Activated CD4-positive, alpha-beta memory T cell treated with anti-CD3 and anti-CD28 coated beads for 36 hours (primary cell): ENCODE data around the gene MAGI3. TPM values are rescaled to one million over a fixed set of nuclear protein-coding genes. Genes with fewer than 3 reads are reported as not detected.

ENCODE experiments used
- CTCF ChIA-PET: fragments of 350-600 bp; sonication (Branson Sonifier 250); formaldehyde crosslinking; loops from one replicate; lab custom pipeline; 2021; ENCODE audit warnings: antibody characterized with exemption, inconsistent platforms; lab: Charles Lee
- POLR2A ChIA-PET: fragments of 350-600 bp; sonication (Branson Sonifier 250); formaldehyde crosslinking; loops from one replicate; lab custom pipeline; 2021; ENCODE audit warnings: antibody characterized with exemption; lab: Charles Lee
- DNase-seq: peaks from one replicate; pipeline ENCODE4 v3.0.0-alpha.2; 2020
- H3K27ac Mint-ChIP-seq: one replicate; pipeline ENCODE4 v1.8.0; 2021; ENCODE audit warnings: mixed read lengths
- H3K27me3 Mint-ChIP-seq: one replicate; pipeline ENCODE4 v1.8.0; 2021; ENCODE audit warnings: mixed read lengths
- H3K36me3 Mint-ChIP-seq: one replicate; pipeline ENCODE4 v1.8.0; 2021; ENCODE audit warnings: mixed read lengths
- H3K4me1 Mint-ChIP-seq: one replicate; pipeline ENCODE4 v1.8.0; 2021; ENCODE audit warnings: low read depth, mixed read lengths
- H3K4me3 Mint-ChIP-seq: one replicate; pipeline ENCODE4 v1.8.0; 2021; ENCODE audit warnings: mild to moderate bottlenecking, mixed read lengths
- H3K9me3 Mint-ChIP-seq: one replicate; pipeline ENCODE4 v1.8.0; 2021; ENCODE audit warnings: mixed read lengths
- intact Hi-C: fragments of 100-400 bp; cut with micrococcal nuclease; formaldehyde crosslinking; loops from one replicate; pipeline ENCODE4 v1.15.1; 2023
- total RNA-seq, 2 experiments: library from RNA; stranded (reverse); gene quantifications; one replicate each; pipeline ENCODE4 v1.2.3, GENCODE V29; 2021

Gene MAGI3
- total RNA-seq, 2 experiments from 2014 or later: 7.3 to 7.4 TPM

DNA sequence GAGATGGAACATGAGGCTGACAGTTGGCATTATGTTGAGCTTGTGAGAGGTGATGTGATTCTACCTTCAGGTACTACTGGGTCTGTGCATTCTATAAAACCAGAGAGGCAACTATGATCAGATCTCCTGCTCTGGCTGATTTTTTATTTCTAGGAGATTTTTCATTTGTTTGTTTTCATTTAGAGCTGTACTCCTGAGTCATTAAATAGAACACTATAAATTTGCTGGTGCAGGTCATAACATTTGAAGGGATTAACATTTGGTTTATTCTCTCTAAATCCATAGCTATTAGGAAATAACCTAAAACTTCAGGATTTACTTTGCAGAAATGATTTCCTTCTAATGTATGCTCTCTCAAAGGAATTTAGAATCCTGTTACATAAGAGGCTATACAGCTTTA is 42.9 kb downstream of the MAGI3 start:
- CTCF ChIA-PET: interaction anchor here (0.6 kb wide), 1 partner anchor 10 kb away, joined by 4 read pairs; no protein-coding TSS in a partner anchor
- Mint-ChIP-seq H3K4me3 (no peak overlapping the region), H3K27ac (no peak overlapping the region), H3K36me3 (no peaks in the 10 kb centered on the region), H3K27me3 (no peaks in the 10 kb centered on the region), H3K4me1 (no peaks in the 10 kb centered on the region), H3K9me3 (no peaks in the 10 kb centered on the region)
- intact Hi-C loops: no loop called here
- no peak for DNase-seq
- POLR2A ChIA-PET: no interaction called here

DNA sequence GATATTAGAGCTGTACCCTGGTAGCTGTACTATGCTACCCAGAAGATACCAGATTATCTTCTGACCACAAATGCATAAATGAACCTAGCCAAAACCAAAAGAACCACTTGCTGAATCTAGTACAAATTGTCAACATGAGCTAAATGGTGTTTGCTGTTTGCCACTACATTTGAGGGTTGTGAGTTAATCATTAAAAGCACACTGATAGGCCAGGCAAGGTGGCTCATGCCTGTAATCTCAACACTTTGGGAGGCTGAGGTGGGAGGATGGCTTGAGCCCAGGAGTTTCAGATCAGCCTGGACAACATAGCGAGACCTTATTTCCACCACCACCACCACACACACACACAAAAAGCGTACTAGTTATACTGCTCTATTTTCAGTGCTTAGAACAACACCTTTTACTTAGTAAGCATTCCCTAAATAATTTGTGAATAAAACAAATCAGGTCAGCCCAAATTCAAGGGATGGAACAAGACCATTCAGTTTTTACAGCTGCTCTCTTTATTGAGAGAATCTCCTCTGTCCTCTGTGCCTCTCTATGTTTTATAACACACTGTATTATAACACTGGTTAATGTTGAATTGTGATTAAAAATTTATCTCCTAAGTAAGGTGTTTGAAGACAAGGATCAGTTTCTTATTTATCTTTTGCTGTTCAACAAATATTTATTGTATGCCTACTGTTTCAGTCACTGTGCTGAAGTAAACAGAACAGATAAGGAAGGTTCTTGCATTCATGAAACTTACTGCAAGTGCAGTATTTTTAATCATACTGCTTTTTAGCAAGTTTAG is 44.0 kb downstream of the MAGI3 start:
- Mint-ChIP-seq H3K9me3 (no peaks in the 10 kb centered on the region), H3K4me3 (no peak overlapping the region), H3K27me3 (no peaks in the 10 kb centered on the region), H3K27ac (no peak overlapping the region), H3K36me3 (no peaks in the 10 kb centered on the region), H3K4me1 (peaks cover 9% of the 10 kb centered on the region)
- POLR2A ChIA-PET: no interaction called here
- DNase-seq: no peak
- intact Hi-C loops: no loop called here
- CTCF ChIA-PET: no interaction called here

DNA sequence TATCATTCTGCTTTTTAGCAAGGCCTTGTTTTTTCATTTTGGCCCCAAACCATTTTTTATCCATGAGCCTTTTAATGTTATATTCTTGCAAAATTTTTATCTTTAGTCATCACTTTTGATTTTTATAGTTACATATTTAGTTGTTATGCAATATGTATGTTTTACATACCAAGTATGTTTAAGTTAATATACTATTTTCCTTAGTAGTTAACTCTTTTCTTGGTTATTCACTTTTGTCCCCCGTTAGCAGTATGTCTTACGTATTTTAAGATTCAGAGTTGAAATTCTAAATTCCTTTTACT is 44.5 kb downstream of the MAGI3 start:
- Mint-ChIP-seq H3K27me3 (no peaks in the 10 kb centered on the region), H3K4me3 (no peak overlapping the region), H3K36me3 (no peaks in the 10 kb centered on the region), H3K9me3 (no peaks in the 10 kb centered on the region), H3K27ac (no peak overlapping the region), H3K4me1 (peaks cover 11% of the 10 kb centered on the region)
- no peak for DNase-seq
- ChIA-PET CTCF (no interaction called here), POLR2A (no interaction called here)
- intact Hi-C loops: no loop called here

DNA sequence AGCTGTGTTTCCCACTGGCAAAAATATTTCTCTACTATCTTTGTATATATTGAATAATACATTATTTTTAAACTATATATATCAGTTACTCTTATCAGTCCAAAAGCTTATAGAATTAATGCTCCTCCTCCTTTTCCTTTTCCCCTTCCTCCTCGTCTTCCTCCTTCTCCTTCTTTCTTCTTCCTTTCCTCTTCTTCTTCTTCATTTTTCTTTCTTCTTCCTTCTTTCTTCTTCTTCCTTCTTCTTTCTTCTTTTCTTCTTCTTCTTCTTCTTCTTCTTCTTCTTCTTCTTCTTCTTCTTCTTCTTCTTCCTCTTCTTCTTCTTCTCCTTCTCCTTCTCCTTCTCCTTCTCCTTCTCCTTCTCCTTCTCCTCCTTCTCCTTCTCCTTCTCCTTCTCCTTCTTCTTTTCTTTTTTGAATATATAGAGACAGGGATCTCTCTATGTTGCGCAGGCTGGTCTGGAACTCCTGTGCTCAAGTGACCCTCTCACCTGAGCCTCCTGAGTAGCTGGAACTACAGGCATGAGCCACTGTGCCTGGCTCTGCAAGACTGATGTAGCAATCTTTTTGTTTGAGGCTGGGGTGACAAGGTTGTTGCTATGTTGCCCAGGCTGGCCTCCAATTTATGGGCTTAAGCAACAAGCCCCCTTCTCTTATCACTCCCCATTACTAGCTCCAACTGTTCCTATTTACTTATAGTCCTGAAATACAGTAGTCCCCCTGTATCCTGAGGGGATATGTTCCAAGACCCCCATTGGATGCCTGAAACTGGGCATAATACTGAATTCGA is 47.4 kb downstream of the MAGI3 start:
- H3K4me1 Mint-ChIP-seq: peaks cover 11% of the 10 kb centered on the region
- POLR2A ChIA-PET: interaction anchor here (0.6 kb wide), 1 partner anchor 590 kb away, joined by 4 read pairs; no protein-coding TSS in a partner anchor
- intact Hi-C loops: no loop called here
- H3K27ac Mint-ChIP-seq: no peak overlapping the region
- no peaks in the 10 kb centered on the region for H3K36me3 Mint-ChIP-seq
- H3K27me3 Mint-ChIP-seq: no peaks in the 10 kb centered on the region
- no peak overlapping the region for H3K4me3 Mint-ChIP-seq
- CTCF ChIA-PET: no interaction called here
- no peak for DNase-seq
- H3K9me3 Mint-ChIP-seq: no peaks in the 10 kb centered on the region

DNA sequence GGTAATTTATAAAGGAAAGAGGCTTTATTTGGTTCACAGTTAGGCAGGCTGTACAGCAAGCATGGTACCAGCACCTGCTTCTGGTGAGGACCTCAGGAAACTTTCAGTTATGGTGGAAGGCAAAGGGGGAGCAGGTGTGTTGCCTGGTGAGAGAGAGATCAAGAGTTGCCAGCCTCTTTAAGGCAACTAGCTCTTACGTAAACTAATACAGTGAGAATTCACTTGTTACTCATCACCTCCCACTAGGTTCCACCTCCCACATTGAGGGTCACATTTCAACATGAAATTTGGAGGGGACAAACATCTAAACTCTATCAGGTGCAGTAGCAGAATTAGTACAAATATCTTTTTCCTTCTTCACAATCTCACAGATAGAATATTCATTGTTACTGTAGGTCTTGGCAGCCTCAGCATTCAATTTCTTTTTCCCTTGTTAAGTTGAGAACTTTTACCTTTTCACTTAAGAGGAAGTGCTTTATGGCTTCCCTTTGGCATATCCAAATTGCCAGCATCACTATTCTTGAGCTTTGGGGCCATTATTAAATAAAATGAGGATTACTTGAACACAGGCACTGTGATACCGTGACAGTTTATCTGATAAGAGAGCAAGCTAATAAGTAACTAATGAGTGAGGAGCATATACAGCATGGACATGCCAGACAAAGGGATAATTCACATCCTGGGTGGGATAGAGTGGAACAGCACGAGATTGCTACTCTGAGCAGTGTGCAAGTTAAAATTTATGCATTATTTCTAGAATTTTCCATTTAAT is 48.4 kb downstream of the MAGI3 start:
- Mint-ChIP-seq H3K27me3 (no peaks in the 10 kb centered on the region), H3K4me1 (peaks cover 11% of the 10 kb centered on the region), H3K4me3 (no peak overlapping the region), H3K36me3 (peaks cover 2% of the 10 kb centered on the region), H3K9me3 (no peaks in the 10 kb centered on the region), H3K27ac (no peak overlapping the region)
- ChIA-PET CTCF (no interaction called here), POLR2A (no interaction called here)
- DNase-seq: no peak
- intact Hi-C loops: no loop called here

DNA sequence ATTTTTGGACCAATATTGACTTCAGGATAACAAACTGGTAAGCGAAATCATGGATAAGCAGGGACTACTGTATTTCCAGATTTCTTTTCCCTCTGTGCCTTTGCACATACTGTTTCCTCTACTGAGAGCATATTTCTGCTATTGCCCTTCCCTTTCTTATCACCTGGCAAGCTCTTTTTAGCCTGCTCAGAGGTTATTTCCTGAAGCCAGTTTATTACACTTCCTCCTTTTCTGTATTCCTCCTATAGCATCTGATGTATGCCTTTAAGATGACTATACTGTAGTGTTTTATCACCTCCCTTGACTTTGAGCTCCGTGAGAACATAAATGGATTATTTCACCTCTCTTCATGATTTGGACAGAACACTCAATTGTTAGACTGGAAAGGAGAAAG is 49.0 kb downstream of the MAGI3 start:
- Mint-ChIP-seq H3K9me3 (peaks cover 5% of the 10 kb centered on the region), H3K27ac (no peak overlapping the region), H3K4me3 (no peak overlapping the region), H3K27me3 (no peaks in the 10 kb centered on the region), H3K36me3 (peaks cover 2% of the 10 kb centered on the region), H3K4me1 (peaks cover 11% of the 10 kb centered on the region)
- CTCF ChIA-PET: no interaction called here
- intact Hi-C loops: no loop called here
- POLR2A ChIA-PET: no interaction called here
- DNase-seq: no peak

DNA sequence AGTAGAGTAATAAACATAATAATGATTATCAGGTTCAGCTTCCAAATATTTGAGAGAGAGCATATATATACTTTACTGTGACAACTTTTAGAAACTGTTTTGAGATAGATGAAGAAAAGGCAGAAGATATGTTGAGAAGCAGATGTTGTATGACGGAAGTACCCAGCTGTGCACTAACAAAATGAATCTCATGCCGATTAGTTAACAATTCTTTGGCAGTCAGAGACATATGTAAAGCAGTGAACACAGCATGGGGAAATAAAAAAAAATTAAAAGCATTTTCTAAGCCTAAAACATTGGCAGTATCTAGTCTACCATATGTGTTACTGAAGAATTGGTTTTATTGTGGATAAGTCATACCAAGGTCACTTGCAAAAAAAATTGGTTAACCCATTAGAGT is 51.8 kb downstream of the MAGI3 start:
- Mint-ChIP-seq H3K27ac (no peak overlapping the region), H3K36me3 (peaks cover 8% of the 10 kb centered on the region), H3K27me3 (no peaks in the 10 kb centered on the region), H3K4me3 (no peak overlapping the region), H3K9me3 (peaks cover 14% of the 10 kb centered on the region), H3K4me1 (peaks cover 11% of the 10 kb centered on the region)
- intact Hi-C loops: no loop called here
- CTCF ChIA-PET: interaction anchor here (1.1 kb wide), 1 partner anchor 38 kb away, joined by 3 read pairs; no protein-coding TSS in a partner anchor
- POLR2A ChIA-PET: no interaction called here
- no peak for DNase-seq

DNA sequence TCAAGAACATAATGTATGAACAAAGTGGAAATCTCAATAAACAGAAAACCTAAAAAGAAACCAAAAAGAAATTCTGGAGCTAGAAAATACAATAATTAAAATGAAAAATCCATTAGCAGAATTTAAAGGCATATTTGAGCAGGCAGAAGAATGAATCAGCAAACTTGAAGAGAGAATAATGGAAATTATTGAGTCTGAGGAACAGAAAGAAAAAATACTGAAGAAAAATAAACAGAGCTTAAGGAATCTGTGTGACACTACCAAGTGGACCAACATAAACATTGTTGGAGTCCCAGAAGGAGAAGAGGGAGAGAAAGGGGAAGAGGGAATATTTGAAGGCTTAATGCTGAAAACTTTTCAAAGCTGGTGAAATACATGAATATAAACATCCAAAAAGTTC is 54.5 kb downstream of the MAGI3 start:
- no peak overlapping the region for H3K27ac Mint-ChIP-seq
- intact Hi-C loops: no loop called here
- no peaks in the 10 kb centered on the region for H3K4me1 Mint-ChIP-seq
- no peaks in the 10 kb centered on the region for H3K27me3 Mint-ChIP-seq
- no peak for DNase-seq
- POLR2A ChIA-PET: no interaction called here
- H3K4me3 Mint-ChIP-seq: no peak overlapping the region
- H3K9me3 Mint-ChIP-seq: peaks cover 14% of the 10 kb centered on the region
- peaks cover 8% of the 10 kb centered on the region for H3K36me3 Mint-ChIP-seq
- CTCF ChIA-PET: no interaction called here

DNA sequence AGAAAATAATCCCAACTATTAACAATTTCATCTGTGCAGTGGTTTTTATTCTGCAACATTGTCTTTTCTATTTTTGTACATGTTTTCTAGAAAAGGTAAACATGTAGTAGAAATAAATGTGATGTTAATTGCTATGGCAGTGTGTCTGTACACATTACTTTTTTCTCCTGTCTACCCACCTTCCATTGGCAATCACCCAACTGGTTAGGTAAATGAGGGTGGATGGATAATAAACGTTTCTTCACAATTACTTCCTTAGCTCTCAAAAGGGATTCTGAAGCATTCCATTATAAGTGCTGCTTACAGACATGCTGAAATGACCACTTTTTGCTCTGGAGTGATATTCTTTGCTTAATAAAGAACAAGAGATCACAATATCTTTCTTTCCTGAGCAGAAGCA is 61.4 kb downstream of the MAGI3 start:
- intact Hi-C loops: loop anchor here (2.0 kb wide), 1 partner anchor 311 kb away; no protein-coding TSS in a partner anchor

DNA sequence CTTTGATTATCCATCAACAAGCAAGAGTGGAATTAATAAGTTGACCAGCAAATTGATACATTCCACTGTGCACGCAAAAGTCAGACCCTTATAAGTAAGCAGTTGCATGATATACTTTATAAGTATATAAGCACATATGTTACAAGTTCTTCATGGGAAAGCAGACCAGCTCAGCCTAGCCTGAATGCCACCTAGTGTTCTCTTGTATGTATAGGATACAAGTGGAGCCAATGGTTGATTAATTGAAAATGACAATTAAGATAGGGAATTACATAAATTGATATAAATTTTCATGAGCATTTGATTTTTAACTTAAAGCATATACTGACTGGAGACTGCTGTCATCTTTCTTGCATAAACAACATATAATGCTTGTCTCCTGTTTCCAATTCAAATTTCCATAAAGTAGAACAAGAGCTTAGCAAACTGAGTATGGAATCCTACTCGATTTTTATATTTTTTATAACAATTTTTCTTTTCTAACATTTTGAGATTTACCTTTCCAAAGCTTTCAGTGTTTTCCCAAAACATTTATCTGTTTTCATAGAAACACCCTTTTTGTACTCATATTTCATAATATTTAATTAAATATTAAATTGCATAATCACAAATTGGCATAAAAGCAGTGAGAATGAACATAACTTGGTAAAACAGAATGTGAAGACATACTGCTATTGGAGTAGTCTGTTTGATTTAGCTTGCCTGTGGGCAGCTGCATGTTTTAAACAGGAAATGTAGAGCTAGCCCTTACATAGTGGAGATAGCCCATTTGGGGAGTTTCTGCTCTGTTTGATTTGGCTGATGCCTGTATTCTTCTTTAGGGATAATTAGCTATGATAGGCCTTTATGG is 62.8 kb downstream of the MAGI3 start:
- no peaks in the 10 kb centered on the region for H3K27me3 Mint-ChIP-seq
- no peaks in the 10 kb centered on the region for H3K4me1 Mint-ChIP-seq
- H3K36me3 Mint-ChIP-seq: no peaks in the 10 kb centered on the region
- intact Hi-C loops: loop anchor here (2.0 kb wide), 1 partner anchor 312 kb away; no protein-coding TSS in a partner anchor
- H3K4me3 Mint-ChIP-seq: no peak overlapping the region
- DNase-seq: no peak
- no peaks in the 10 kb centered on the region for H3K9me3 Mint-ChIP-seq
- ChIA-PET POLR2A (no interaction called here), CTCF (interaction anchor here (0.7 to 2.1 kb wide), 4 partner anchors 10 to 311 kb away, joined by 3 to 25 read pairs (median 3); no protein-coding TSS in a partner anchor)
- no peak overlapping the region for H3K27ac Mint-ChIP-seq

More for the DNA sequence above, 61.4 kb downstream of the MAGI3 start:
- no peaks in the 10 kb centered on the region for H3K9me3 Mint-ChIP-seq
- ChIA-PET POLR2A (no interaction called here), CTCF (no interaction called here)
- no peaks in the 10 kb centered on the region for H3K36me3 Mint-ChIP-seq
- no peak overlapping the region for H3K4me3 Mint-ChIP-seq
- H3K4me1 Mint-ChIP-seq: no peaks in the 10 kb centered on the region
- H3K27ac Mint-ChIP-seq: no peak overlapping the region
- H3K27me3 Mint-ChIP-seq: no peaks in the 10 kb centered on the region
- no peak for DNase-seq

DNA sequence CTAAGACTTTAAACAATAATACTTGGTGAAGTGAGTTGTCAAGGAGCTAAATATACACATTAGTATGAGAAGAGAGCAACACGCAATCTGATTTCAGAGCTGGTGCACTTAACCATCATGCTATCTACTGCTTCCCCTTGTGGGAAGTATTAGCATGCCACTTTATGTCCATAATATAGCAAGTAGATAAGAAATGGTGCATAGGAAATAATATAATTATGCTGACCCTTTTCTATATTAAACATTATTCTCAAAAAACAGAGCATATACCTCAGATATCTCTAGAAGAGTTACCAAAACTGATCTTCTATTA is 63.4 kb downstream of the MAGI3 start:
- no peaks in the 10 kb centered on the region for H3K27me3 Mint-ChIP-seq
- DNase-seq: no peak
- no peak overlapping the region for H3K27ac Mint-ChIP-seq
- no peaks in the 10 kb centered on the region for H3K9me3 Mint-ChIP-seq
- H3K4me3 Mint-ChIP-seq: no peak overlapping the region
- intact Hi-C loops: loop anchor here (2.0 kb wide), 1 partner anchor 313 kb away; no protein-coding TSS in a partner anchor
- CTCF ChIA-PET: interaction anchor here (0.7 to 2.1 kb wide), 3 partner anchors 9 to 312 kb away, joined by 3 to 25 read pairs (median 3); no protein-coding TSS in a partner anchor
- H3K36me3 Mint-ChIP-seq: no peaks in the 10 kb centered on the region
- no peaks in the 10 kb centered on the region for H3K4me1 Mint-ChIP-seq
- POLR2A ChIA-PET: no interaction called here
